HUES64 (cell line): ENCODE data around the gene ANKRD11.

Experiments
- H3K27ac ChIP-seq: 2 replicates; pipeline ENCODE4 v1.7.0; 2013; ENCODE audit warnings: low read depth, low read length, inconsistent platforms
- H3K27me3 ChIP-seq: 2 replicates; pipeline ENCODE4 v1.6.1; 2013; ENCODE audit warnings: mild to moderate bottlenecking, low read length; ENCODE audit not compliant: insufficient read depth
- H3K36me3 ChIP-seq: 2 replicates; pipeline ENCODE4 v1.6.1; 2013; ENCODE audit warnings: mild to moderate bottlenecking, low read length; ENCODE audit not compliant: insufficient read depth
- H3K4me1 ChIP-seq: 2 replicates; pipeline ENCODE4 v1.6.1; 2013; ENCODE audit warnings: mild to moderate bottlenecking, low read length, moderate library complexity; ENCODE audit not compliant: insufficient read depth
- H3K4me3 ChIP-seq: 2 replicates; pipeline ENCODE4 v1.5.1; 2013; ENCODE audit warnings: mild to moderate bottlenecking, low read length, moderate library complexity
- H3K9ac ChIP-seq: 2 replicates; pipeline ENCODE4 v1.6.1; 2013; ENCODE audit warnings: mild to moderate bottlenecking, low read depth, low read length
- H3K9me3 ChIP-seq: 2 replicates; pipeline ENCODE4 v1.6.1; 2013; ENCODE audit warnings: low read depth, low read length; ENCODE audit not compliant: insufficient read depth
- WGBS: fragments of 150-250, 120-280 bp; methylation state at CpG from one replicate; pipeline ENCODE4 v1.1.7; 2013; ENCODE audit warnings: missing lambda C conversion rate; 5-methylcytosine and 5-hydroxymethylcytosine counted together

Gene ANKRD11

DNA sequence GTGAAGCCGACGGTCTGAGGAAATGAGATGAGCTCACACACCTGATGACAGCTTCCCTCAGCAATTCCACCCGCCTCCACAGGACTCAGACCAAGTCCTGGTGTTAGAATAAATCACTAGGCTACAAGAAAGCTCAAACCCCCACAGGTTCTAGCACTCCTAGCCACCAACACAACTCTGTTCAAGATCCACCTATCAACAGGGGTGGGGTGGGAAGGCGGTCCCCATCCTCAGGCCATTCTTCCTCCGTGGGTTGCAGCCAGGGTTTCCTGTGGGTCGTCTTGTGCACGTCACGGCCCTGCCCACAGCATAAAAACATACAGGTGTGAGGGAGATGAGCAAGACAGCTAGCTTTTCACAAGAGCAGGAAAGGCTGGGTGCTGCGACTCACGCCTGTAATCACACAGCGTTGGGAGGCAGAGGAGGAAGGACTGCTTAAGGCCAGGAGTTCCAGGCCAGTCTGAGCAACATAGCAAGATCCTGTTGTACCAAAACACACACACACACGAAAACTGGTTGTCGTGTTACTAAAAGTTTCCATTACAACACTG lies 81.1 kb downstream of the ANKRD11 start:
- H3K4me3 ChIP-seq = no peak overlapping the region
- H3K9ac ChIP-seq = no peak overlapping the region
- H3K36me3 ChIP-seq = no peaks in the 10 kb centered on the region
- peaks cover 63% of the 10 kb centered on the region for H3K4me1 ChIP-seq
- H3K27ac ChIP-seq = peak overlapping the region; percentile 27; the same call in 1 of the 2 replicates
- no peaks in the 10 kb centered on the region for H3K9me3 ChIP-seq
- 84% methylated on average over 13 of the region's 13 CpGs for WGBS
- H3K27me3 ChIP-seq = no peaks in the 10 kb centered on the region

DNA sequence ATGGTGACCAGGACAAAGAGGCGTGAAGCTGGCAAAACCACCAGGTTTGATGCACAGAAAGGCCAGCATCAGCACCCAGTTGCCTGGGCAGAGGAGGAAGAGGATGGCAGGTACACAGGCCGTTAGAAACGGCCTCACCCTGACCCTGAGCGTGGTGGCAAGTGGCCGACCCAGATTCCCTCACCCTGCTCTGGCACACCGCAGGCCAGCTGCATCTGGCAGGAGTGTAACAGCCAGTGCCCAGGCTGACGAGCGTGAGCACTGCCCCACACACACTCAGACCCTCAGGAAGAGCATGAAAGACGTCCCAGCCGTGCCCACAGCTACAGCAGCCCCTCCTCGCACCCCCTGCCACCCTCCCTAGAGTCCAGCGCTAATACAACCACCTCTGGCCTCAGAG lies 82.0 kb downstream of the ANKRD11 start:
- no peak overlapping the region; the same call in 1 of the 2 replicates for H3K9ac ChIP-seq
- peaks cover 66% of the 10 kb centered on the region for H3K4me1 ChIP-seq
- no peaks in the 10 kb centered on the region for H3K36me3 ChIP-seq
- WGBS = 91% methylated on average over 12 of the region's 12 CpGs
- H3K27ac ChIP-seq = no peak overlapping the region
- no peaks in the 10 kb centered on the region for H3K9me3 ChIP-seq
- no peak overlapping the region for H3K4me3 ChIP-seq
- H3K27me3 ChIP-seq = no peaks in the 10 kb centered on the region

DNA sequence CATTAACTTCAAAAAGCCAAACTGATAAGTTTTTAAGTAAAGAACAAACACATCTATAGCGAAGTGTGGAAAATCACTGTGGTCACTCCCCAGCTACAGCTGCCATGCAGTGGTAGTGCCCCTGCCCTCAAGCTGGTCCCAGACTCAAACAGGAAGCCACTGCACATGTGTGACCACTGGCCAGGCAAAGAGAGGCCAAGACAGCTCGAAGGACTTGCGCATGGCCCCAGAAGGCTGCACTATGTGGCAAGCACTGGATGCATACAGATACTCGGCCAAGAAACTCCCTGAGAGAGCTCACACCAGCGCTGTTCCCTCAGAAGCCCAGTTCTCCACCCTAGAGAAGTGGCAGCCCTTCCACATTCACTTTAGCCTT lies 82.4 kb downstream of the ANKRD11 start:
- 94% methylated on average over 5 of the region's 5 CpGs for WGBS
- peaks cover 65% of the 10 kb centered on the region for H3K4me1 ChIP-seq
- H3K27ac ChIP-seq = no peak overlapping the region
- no peak overlapping the region; the same call in 1 of the 2 replicates for H3K9ac ChIP-seq
- no peak overlapping the region for H3K4me3 ChIP-seq
- H3K36me3 ChIP-seq = no peaks in the 10 kb centered on the region
- no peaks in the 10 kb centered on the region for H3K27me3 ChIP-seq
- H3K9me3 ChIP-seq = no peaks in the 10 kb centered on the region

DNA sequence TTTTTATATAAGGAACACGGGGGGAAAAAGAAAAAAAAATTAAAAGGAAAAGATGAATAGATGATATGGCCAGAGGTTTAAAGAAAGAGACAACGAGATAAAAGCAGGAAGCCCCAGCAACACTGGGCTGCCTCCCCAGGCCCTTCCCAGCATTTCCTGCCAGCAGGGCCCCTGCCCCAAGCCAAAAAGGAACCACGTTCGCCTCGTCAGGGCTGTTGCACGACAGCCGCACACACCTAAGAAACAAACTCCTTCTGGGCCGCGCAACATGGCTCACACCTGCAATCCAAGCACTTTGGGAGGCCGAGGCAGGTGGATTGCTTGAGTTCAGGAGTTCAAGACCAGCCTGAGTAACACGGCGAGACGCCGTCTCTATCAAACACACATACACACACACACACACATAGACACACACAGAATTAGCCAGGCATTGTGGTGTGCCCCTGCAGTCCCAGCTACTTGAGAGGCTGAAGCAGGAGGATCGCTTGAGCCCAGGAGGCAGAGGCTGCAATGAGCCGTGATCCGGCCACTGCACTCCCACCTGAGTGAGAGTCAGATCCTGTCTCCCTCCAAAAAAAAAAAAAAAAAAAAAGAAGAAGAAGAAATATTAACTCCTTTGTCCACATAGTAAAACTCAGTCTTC lies 83.0 kb downstream of the ANKRD11 start:
- H3K4me1 ChIP-seq = peaks cover 60% of the 10 kb centered on the region
- H3K9ac ChIP-seq = peak overlapping the region; percentile 17; the same call in 1 of the 2 replicates
- no peaks in the 10 kb centered on the region for H3K36me3 ChIP-seq
- no peak overlapping the region for H3K27ac ChIP-seq
- H3K4me3 ChIP-seq = no peak overlapping the region
- WGBS = 78% methylated on average over 17 of the region's 17 CpGs
- H3K27me3 ChIP-seq = no peaks in the 10 kb centered on the region
- H3K9me3 ChIP-seq = no peaks in the 10 kb centered on the region

- Histone ChIP-seq H3K4me3 (no peak overlapping the region), H3K27me3 (no peaks in the 10 kb centered on the region), H3K9me3 (no peaks in the 10 kb centered on the region), H3K9ac (no peak overlapping the region), H3K36me3 (no peaks in the 10 kb centered on the region), H3K4me1 (peaks cover 64% of the 10 kb centered on the region), H3K27ac (peak overlapping the region; percentile 31; the same call in 1 of the 2 replicates)
- 92% methylated on average over 22 of the region's 22 CpGs for WGBS
Observed at GRCh38 chr16:89406277-89406888, 84.0 kb downstream of the ANKRD11 start.

DNA sequence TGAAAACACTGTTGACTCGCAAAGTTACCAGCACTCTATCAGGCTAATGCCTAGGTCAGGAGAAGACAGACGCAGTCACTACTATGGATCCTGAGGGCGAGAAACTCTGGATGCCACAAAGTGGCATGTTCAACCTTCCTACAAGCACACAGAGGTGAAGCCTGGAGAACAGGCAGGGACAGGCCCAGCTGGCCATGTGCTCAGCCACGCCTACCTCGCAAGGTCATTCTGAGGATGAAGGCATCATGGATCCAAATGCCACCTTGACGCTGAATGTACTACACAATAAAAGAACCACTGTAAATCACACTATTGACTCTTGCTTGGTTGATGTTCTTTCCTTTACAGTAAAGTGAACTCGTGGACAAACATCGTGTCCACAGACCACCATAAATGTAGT lies 85.8 kb downstream of the ANKRD11 start:
- Histone ChIP-seq H3K4me1 (peaks cover 57% of the 10 kb centered on the region), H3K27me3 (no peaks in the 10 kb centered on the region), H3K9me3 (no peaks in the 10 kb centered on the region), H3K9ac (no peak overlapping the region), H3K4me3 (no peak overlapping the region), H3K27ac (no peak overlapping the region), H3K36me3 (no peaks in the 10 kb centered on the region)
- WGBS = 95% methylated on average over 8 of the region's 8 CpGs

DNA sequence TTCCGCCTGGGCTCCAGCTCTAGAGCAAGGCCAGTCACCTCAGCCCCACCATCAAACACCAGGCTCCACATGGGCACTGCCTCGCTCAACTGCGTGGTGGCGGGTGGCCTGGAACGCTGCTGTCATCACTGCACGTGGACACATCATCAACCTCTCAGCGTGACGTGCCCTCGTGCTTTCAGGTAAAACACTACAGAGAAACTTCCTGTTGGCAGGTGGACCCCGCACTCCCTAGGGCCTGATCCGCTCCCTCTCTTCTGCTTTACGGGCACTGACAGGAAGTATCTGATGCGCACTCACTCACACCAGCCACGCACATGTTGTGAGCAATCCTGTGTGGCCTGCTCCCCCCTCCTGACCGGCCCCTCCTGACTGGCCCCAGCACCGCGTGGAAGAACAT lies 87.4 kb downstream of the ANKRD11 start:
- no peaks in the 10 kb centered on the region for H3K9me3 ChIP-seq
- 90% methylated on average over 17 of the region's 17 CpGs for WGBS
- no peak overlapping the region for H3K9ac ChIP-seq
- no peaks in the 10 kb centered on the region for H3K27me3 ChIP-seq
- H3K4me1 ChIP-seq = peaks cover 43% of the 10 kb centered on the region
- no peaks in the 10 kb centered on the region for H3K36me3 ChIP-seq
- H3K4me3 ChIP-seq = no peak overlapping the region
- no peak overlapping the region for H3K27ac ChIP-seq

DNA sequence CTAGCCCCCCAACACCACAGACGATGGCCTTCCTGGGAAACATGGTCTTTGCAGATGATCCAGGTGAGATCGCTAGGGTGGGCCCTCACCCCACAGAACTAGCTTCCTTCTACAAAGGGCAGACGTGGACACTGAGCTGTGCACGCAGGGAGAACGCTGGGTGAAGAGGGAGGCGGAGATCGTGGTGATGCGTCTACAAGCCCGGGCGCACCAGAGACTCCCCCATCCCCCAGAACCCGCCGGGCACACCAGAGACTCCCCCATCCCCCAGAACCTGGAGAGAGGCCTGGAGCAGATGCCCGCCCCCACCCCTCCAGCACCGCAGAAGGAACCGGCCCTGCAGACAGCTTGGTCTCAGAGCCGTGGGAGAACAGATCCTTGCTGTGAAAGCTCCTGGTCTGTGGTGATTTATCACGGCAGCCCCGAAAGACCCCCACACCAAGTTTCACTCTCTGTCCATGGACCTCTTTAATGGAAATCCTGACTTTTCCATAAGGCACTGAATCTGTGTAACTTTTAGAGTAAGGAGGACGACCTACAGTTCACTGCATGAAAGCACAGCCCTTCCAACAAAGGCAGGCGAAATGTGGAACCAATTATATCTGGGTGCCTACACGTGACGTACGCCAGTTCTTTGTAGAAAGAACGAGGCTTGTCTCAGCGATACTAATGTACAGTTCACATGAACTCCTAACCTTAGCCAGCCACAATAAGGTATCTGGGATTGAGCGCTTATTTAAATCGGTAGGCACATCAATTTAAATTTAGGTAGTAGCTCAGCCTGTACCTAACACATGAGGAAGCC lies 88.5 kb downstream of the ANKRD11 start:
- no peak overlapping the region for H3K4me3 ChIP-seq
- WGBS = 90% methylated on average over 20 of the region's 27 CpGs
- H3K27me3 ChIP-seq = no peaks in the 10 kb centered on the region
- peaks cover 34% of the 10 kb centered on the region for H3K4me1 ChIP-seq
- H3K9ac ChIP-seq = no peak overlapping the region
- H3K27ac ChIP-seq = no peak overlapping the region
- H3K9me3 ChIP-seq = no peaks in the 10 kb centered on the region
- H3K36me3 ChIP-seq = no peaks in the 10 kb centered on the region

DNA sequence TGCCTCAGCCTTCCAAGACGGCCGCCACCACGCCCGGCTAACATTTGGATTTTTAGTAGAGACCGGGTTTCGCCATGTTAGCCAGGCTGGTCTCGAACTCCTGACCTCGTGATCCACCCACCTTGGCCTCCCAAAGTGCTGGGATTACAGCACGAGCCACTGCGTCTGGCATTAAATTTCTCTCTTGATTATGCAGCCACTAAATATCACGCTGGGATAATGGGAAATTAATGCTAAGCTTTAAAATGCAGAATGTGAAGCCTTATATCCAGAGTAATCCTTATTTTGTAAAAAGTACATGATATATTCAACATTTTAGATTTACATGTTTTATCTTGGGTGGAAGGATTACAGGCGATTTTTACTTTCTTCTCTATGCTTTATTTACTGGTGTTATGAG lies 89.2 kb downstream of the ANKRD11 start:
- Histone ChIP-seq H3K4me3 (no peak overlapping the region), H3K27me3 (no peaks in the 10 kb centered on the region), H3K9ac (no peak overlapping the region), H3K4me1 (peaks cover 30% of the 10 kb centered on the region), H3K9me3 (no peaks in the 10 kb centered on the region), H3K27ac (no peak overlapping the region), H3K36me3 (no peaks in the 10 kb centered on the region)
- 93% methylated on average over 11 of the region's 12 CpGs for WGBS

DNA sequence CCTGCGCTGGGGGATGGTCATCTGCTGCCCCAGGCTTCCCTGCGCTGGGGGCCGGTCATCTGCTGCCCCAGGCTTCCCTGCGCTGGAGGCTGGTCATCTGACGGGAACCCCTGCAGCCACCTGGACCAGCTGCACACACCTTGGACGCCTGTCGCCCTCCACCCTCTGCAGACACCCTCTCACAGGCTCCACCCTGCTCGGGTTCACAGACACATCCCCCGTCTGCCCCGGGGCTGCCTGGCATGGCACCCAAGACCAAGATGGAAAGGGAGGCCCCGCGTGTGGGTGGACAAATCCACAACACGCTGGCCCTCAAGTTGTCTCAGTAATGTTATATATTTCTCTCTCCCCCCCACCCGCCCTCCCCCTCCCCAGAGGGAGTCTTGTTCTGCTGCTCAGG lies 89.6 kb downstream of the ANKRD11 start:
- Histone ChIP-seq H3K36me3 (no peaks in the 10 kb centered on the region), H3K27ac (no peak overlapping the region), H3K4me3 (no peak overlapping the region), H3K4me1 (peaks cover 27% of the 10 kb centered on the region), H3K9ac (no peak overlapping the region), H3K9me3 (no peaks in the 10 kb centered on the region), H3K27me3 (no peaks in the 10 kb centered on the region)
- WGBS = 96% methylated on average over 12 of the region's 14 CpGs

GRCh38 chr16:89398924-89399323 lies 91.4 kb downstream of the ANKRD11 start:
- Histone ChIP-seq H3K27me3 (no peaks in the 10 kb centered on the region), H3K4me3 (no peak overlapping the region), H3K27ac (no peak overlapping the region), H3K9ac (no peak overlapping the region), H3K4me1 (peaks cover 30% of the 10 kb centered on the region), H3K9me3 (no peaks in the 10 kb centered on the region), H3K36me3 (no peaks in the 10 kb centered on the region)
- WGBS = 96% methylated on average over 9 of the region's 9 CpGs
